Medulla oblongata (tissue), 1 donor: ENCODE results near the gene WASF2.
"Not testable (repeated sequence)": the region's sequence is repeated elsewhere in the genome, so short reads cannot be mapped to it uniquely, and the experiment has no call there.

Source experiments
- DNase-seq: peaks from one replicate; pipeline ENCODE4 v3.0.0-alpha.2; 2015; ENCODE audit errors: extremely low spot score

WASF2 gene

DNA sequence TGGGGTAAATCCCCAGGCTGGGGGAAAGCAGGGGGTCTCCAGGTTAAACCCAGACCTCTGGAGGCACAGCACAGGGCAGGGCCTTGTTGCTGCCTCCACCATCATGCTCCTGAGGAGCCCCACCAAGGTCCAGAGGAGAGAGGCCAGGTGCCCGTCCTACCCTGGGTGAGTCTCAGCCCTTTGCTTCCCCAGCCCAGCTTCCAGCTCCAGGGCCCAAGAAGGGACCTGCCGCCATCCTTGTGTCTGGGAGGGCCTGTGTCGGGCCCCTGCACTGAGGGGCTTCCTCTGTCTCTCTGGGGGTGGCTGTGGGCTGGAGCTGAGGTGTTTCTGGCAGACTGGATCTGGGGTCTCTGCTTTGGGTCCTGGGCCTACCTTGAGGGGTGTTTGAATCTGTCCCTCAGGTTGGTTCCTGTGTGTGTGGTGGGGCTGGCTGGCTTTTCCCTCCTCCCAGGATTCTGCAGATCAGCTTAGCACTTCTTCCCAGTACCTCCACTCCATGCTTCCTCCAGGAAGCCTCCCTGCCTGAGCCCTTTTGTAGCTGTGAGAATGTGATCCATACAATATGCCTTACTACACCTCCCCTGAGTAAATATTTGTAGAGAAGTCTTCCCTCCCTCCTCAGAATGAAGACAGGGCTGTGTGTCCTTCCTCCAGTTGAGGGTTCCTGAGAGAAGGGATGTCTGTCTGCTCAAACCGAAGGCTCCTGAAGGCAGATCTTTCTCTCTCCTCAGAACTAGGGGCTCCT is 91.4 kb downstream of the WASF2 start:
- no peak for DNase-seq

DNA sequence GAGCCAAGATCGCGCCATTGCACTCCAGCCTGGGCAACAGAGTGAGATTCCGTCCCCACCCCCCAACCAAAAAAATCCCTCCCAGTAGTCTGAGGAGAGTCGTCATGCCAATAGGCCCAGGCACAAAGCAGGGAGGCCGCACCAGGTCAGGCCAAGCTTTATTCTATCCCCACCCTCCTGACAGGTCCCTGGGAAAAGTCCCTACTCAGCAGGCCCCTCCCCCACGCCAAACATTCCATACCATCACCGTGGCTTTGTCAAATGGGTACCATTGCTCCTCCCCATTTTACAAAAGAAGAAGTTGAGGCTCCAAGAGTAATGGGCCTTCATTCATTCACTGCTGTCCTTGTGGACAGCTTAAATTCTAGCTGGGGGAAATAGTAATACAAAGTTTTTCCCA is 92.2 kb downstream of the WASF2 start:
- no peak for DNase-seq

DNA sequence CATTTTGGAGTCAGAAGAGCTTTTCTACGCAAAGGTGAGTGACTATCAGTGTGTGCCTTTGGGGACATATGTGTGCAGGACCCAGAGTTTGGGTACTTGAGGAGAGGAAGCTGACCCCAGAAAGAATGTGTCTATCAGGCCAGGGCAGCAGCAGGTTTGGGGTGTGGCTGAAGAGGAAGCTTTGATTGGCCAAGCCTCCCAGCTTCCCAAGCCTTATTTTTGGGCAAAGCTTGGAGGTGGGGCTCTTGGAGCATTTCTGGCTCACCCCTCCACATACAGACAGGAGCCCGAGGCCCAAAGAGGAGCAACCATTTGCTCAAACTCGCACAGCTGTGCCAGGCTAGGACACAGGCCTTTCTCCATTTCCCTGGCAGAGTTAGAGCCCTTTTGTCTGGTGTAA is 92.9 kb downstream of the WASF2 start:
- DNase-seq: no peak

DNA sequence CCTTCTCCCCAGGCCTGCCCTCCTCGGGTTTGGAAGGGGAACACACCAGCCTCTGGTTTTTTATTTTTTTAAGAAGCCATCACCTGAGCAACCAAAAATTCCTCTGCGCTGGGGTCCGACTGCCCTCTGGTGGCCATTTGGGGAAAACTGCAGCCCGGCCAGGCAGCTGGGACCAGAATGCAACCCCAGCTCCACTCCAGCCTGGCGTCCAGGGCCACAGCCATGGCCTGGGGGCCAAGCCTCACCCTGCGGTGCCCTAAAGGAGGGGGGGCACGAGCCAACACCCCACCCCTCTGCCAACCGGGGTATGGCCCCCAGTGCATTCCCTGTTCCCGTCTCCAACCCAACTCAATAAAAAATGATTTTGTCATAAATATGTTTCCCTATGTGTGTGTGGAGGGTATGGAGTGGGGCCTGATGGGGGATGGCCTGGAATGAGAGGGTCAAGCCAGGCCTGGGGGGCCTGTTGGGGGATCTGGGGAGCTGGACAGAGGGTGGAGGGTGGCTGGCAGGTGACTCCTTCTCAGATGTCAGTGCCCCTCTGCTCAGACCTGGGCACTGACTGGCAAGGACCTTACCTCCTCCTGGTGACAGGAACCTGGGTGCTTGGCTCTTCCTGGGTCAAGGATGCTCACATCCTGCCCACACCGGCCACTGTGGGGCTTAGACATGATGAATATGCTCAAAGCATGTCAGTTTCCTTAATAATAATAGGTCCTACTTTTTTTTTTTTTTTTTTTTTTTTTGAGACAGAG is 94.3 kb downstream of the WASF2 start:
- peak; percentile 77 for DNase-seq

DNA sequence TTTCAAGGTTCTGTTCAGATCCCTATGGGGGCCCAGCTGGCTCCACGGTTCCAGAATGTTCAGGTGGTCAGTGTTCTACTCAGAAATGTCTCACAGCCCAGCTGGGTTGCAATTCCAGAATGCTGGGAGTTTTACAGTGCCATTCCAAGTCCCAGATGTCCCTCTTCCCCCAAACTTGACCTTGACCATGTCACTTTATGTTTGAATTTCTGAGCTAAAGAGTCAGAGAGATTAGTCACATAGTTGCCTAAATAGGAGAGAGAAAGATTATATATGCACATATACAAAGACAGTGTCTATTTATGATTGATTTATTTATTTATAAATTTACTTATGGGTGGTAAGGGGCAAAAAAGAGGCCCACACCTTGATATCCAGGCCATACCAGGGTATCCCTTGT is 95.0 kb downstream of the WASF2 start:
- DNase-seq: no peak

DNA sequence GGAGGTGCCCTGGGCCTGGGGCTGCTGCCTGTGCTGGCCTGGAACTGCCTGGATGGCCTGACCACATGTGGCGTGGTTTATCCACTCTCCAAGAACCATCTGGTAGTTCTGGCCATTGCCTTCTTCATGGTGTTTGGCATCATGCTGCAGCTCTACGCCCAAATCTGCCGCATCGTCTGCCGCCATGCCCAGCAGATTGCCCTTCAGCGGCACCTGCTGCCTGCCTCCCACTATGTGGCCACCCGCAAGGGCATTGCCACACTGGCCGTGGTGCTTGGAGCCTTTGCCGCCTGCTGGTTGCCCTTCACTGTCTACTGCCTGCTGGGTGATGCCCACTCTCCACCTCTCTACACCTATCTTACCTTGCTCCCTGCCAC is 95.7 kb downstream of the WASF2 start:
- DNase-seq: no peak

DNA sequence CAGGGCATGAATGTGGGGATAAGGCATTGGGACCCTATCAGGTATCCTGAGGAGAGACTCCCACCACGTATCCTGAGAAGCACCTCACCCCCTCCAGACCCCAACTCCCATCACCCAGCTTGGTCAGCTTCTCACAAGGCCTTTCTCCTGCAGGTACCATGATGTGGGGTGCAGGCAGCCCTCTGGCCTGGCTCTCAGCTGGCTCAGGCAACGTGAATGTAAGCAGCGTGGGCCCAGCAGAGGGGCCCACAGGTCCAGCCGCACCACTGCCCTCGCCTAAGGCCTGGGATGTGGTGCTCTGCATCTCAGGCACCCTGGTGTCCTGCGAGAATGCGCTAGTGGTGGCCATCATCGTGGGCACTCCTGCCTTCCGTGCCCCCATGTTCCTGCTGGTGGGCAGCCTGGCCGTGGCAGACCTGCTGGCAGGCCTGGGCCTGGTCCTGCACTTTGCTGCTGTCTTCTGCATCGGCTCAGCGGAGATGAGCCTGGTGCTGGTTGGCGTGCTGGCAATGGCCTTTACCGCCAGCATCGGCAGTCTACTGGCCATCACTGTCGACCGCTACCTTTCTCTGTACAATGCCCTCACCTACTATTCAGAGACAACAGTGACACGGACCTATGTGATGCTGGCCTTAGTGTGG is 96.2 kb downstream of the WASF2 start:
- DNase-seq: no peak

DNA sequence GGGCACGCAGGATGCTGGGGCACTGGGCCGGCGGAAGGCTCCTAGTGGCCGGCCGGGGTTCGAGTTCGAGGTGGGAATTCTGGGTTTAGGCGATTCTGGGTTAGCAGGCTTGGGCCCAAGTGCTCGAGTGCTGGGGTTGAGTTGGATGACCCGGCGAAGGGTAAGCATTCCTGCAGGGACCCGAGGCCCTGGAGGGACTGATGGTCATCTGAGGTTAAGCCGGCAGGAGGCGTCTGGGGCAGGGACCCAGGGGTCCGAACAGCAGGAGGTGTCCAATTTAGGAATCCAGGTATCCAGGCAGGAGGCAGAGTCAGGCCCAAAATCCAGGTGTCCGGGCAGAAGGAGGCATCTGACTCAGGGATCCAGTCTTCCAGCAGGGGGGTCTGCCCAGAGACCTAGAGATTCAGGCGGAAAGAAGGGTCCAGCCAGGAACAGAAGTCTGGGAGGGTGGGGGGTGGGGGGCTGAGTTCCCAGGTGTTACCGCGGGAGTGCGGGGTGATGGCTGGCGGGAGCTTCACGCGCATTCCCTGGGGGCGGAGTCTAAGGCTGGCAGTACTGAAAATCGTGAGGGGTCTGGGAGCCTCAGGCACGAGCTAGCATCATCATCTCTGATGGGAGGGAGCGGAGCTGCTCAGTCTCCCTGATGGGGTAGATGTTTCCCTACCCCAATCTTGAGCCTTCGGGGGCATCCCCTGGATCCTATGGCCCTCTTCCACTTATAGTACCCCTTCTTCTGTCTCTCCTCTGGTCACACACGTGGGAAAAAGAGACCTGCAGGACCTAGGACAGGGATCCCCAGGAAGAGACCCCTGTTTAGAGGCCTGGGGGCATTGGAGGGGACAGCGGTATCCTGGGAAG is 97.0 kb downstream of the WASF2 start:
- DNase-seq: no peak

DNA sequence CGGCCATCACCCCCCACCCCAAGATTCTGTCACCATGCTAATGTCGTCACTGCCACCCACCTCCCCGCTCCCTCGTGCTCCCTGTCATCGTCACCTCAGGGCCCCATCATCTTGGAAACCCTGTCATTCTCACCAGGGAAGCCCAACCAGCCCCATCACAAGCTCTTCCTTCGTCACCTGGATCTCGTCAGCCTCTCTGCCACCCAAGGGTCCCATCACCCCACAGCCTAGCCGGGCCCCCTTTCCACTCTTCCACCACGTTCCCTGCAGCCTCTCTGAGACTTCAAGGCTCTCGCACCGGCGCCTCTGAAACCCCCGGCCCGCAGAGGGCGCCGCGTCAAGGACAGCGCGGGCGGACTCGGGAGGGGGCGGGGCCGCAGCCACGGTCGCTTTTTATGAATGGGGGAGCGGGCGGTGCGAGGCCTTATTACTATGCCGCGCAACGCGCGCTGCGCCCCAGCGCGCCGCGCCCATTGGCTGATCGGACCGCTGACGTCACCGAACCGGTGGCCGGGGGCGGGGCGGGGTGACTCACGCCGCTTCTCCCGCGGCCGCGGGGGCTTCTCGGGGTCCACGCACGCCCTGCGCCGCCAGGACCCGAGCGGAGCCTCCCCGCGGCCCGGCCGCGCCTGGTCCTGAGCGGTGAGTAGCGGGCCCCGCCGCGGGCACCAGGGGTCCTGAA is 97.7 kb downstream of the WASF2 start, which contains the start of gene GPR3:
GPR3 (plus strand) TSS at position 527 of the 682 bp plus-strand sequence. CDS start 1,177 bp downstream, outside the sequence.
- DNase-seq: peak; percentile 84

DNA sequence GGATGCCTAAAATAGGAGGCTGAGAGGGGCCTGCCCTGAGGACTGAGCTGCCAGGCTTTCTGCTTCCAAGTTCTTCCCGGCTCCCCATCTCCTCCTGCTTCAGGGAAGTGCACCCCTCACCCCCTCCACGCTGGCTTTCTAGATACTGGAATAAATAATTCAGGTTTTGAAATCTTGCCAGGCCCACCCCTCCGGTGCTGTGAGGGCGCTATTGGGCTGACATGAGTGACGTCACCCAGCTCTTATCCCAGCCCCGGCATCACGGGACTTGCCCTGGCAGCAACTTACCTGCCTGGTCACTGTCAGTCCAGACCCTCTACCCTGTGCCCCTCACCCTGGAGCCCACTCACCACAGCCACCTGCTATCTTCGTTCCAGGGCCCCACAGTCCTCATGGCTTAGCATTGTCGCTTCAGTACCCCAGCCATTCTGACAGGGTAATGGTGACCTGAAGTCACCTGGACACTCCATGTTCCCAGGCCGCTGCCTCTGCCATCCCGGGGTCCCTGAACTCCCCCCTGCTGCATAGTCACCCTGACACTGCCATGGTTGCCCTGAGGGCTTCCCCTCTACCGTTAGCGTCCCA is 98.4 kb downstream of the WASF2 start:
- peak; percentile 51 for DNase-seq

DNA sequence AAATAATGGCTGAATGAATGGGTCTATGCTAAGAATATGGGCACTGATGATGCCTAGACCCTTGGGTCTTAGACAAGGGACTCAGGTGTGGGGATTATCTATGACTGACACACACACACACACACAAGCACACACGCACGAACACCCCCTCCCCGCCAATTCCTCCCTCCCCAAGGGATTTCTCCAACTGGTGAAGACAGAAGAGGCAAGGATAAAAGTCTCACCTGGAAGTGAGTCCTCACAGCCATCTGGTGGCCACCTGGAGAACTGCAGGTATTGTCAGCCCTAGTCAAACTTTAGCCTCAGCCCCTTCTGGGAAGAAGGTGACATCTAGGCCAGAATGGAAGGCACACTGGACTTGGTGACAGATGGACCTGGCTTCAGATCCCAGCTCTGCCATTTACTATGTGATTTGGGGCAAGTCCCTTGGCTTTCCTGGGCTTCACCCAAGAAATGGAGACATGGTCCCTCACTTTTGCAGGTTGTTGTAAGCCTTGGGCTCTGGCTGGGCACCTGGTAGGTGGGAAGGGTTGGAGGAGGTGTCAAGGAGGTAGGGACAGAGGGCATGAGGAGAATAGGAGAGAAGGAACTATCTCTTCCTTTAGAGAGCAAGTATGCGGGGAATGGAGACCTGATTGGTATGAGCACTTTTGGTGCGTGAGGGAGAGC is 101.5 kb downstream of the WASF2 start:
- DNase-seq: no peak

DNA sequence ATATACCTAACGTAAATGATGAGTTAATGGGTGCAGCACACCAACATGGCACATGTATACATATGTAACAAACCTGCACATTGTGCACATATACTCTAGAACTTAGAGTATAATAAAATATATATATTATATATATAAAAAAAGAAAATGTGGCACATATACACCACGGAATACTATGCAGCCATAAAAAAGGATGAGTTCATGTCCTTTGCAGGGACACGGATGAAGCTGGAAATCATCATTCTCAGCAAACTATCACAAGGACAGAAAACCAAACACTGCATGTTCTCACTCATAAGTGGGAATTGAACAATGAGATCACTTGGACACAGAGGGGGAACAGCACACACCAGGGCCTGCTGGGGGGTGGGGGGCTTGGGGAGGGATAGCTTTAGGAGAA is 105.2 kb downstream of the WASF2 start:
- DNase-seq: not testable (repeated sequence)

DNA sequence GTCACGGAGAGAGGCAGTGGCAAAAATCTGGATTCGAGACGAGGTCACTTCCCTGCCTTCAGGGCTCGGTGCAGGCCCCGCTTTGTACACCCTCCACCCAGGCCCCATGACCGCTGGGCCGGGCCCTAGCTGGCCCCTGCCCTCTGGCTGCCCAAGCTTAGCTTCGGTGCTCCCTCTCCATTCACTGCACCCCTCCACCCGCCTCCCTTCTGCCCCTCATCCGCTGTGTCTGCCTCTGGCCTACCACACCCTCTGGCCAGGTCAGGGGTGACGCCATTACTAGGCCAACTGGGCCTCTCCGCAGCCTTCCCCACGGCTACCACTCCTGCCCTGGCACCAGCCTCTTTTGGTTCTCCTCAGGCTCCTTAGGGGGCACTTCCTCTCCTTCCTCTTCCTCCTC is 106.3 kb downstream of the WASF2 start:
- no peak for DNase-seq

DNA sequence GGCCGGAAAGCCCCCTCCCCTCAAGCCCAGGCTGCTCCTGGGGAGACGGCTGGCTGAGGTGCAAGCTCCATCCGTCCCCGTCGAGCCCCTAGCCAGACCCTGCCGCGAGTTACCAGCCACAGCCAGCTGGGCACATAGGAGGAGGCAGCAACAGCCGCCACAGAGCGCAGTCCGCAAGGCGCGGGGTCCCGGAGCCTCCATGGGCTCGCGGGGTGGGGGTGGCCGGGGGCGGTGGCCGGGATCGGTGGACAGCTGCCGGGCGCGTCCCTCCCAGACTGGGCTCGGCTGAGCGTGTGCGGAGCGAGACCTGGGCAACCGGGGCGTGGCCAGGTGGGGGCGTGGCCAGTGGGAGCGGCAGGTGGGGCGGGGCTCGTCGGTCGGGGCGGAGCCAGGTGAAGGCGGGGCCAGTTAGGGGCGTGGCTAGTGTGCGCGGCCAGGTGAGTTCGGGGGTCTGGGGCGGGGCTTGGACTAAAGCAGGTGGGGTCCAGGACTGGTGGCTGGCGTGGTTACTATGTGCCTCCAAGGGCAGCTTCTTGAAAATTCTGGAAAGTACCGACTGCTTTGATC is 106.8 kb downstream of the WASF2 start, which contains the start of gene CD164L2:
CD164L2 (minus strand) TSS at position 295 of the 567 bp plus-strand sequence; CDS start at position 201, 94 bp downstream.
- no peak for DNase-seq

DNA sequence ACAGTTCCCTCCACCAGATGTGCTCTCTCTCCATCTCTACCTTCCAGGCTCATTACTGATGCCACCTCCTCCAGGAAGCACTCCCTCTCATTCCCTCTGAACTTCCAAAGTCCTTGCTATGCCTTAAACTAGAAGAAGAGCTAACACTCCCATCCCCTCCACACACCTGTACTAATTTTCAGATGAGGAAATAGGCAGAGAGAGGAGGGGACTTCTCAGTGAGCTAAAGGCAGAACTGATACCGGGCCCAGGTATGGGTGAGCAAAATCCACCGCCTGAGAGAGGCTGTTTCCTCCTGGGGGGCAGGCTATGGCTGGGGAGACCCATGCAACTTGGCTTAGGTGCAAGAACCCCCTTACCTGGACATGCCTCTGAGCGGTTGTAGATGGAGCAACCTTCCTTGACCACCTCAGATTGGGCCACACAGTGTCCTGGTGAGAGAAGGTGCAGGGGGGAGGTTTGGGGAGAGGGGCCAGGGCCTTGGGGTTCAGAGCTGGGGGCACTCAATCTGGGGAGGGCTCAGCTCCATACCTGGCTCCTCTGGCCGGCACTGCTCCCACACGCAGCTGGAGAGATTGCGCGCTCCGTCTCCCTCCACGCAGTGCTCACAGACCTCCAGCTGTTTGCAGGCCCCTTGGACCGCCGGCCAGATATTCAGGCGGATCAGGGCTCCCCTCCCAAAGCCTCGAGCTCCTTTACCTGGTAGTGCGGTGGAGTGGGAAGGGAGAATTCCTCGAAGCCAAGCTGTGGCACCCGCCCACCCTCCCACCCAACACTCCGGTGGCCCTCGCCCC is 107.8 kb downstream of the WASF2 start:
- no peak for DNase-seq

DNA sequence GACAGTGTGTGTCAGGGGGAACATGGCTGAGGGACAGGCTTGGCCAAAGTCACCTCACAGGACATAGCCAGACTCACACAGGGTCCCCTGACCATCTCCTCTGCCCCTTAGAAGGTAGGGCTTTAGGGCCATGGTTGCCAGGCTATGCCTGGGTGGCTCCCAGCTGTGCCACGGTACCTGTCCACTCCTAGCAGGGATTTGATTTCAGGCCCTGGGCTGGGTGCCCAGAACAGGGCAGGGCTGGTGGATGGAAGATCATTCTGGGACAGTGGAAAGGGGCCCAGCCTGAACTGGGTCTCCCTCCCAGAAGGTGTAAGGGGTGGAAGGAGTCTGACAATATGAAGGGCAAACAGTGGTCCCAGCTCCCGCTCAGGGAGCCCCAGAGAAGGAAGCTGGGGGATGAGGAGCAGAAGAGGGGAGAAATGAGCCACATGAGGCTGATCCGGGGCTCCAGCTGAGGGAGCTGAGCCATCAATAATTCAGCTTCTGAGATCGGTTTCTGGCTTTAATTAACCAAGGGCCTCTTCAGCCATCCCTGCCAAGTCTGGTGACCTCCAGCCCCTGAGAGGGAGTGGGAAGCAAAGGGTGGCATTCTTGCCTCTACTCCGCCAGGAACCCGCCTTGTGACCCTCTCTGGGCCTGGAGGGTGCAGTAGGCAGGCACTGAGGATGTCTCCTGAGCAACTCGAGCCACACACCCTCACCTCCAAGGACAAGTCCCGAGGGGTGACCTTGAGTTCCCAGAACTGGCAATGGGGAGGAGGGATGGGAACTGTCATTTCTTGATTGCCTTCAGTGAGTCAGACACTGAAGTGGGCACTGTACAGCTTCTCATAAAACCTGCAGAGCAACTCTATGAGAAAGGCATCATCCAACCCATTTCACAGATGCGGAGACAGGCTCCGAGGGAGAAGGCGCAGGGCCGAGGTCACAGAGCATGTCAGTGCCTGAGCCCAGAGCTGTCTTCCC is 108.9 kb downstream of the WASF2 start:
- no peak for DNase-seq

DNA sequence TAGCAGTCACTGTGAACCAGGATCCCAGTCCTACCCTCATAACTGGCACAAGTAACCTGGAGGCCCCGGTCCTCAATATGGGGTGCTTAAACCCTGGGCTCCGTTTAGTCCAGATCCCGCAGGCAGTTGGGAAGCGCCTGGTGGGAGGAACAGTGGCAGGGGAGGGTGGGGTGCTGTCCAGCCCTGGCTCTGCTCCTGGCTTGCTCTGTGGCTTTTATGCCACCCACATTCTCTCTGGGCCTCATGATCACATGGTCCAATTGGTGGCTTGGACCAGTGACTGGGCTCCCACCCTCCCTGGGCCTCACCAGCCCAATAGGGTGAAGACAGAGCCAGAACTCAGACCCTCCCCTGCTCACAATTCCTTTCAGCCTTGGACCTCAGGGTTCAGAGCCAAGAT is 109.7 kb downstream of the WASF2 start:
- no peak for DNase-seq
